MM.1S (cell line): ENCODE measurements around the gene NXN.

Experiments
- EZH2 ChIP-seq: fragments of 300-600 bp; sonication (generic); optimal IDR thresholded peaks from 2 replicates; pipeline ENCODE3; 2017; ENCODE audit warnings: low read depth, mild to moderate bottlenecking, antibody characterized with exemption, low read length, mixed read lengths
- EZH2phosphoT487 ChIP-seq: fragments of 300-600 bp; sonication (generic); IDR thresholded peaks from 2 replicates; pipeline ENCODE4 v1.6.1; 2018; ENCODE audit warnings: antibody characterized with exemption, low read length
- TF ChIP-seq, protein P1 (sequence below): fragments of 300-600 bp; sonication (generic); IDR thresholded peaks from 2 replicates; pipeline ENCODE4 v1.5.1; 2016; ENCODE audit warnings: antibody characterized with exemption, low read length, mixed read lengths

DNA sequence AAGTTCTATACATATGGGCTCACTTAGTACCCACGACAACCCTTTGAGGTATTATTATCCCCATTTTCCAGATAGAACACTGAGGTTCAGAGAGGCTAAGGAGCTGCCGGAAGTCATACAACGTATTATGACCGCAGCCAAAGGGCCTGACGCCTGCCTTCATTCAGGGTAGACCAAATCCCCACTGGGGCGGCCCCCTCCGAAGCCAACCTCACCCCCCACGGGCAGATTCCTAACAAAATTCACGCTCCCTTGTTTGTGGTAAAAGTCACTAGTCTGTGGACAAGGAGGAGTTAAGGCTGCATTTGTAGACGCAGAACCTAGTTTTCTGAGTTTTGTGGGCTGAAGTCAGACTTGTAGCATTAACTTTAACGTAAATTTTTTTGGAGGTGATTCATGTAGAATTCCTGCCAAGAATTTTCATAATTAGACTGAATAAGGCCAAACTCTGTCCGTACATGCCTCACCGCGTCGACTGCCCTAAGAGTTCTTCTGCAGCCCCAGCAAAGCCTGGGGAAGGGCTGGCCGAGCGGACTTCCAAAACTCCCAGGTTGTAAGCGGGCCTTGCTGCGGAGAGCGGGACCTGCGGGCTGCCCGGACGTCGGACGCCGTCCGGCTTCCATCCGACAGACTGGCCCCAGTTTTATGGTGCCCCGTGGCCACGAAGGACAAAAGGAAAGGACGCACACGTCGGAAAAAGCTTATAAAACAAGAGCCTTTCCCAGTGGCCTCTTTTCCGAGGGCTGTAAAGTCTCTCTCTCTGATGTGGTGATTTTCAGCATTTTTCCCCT lies 75.7 kb downstream of the NXN start:
- TF ChIP-seq, protein P1, sequence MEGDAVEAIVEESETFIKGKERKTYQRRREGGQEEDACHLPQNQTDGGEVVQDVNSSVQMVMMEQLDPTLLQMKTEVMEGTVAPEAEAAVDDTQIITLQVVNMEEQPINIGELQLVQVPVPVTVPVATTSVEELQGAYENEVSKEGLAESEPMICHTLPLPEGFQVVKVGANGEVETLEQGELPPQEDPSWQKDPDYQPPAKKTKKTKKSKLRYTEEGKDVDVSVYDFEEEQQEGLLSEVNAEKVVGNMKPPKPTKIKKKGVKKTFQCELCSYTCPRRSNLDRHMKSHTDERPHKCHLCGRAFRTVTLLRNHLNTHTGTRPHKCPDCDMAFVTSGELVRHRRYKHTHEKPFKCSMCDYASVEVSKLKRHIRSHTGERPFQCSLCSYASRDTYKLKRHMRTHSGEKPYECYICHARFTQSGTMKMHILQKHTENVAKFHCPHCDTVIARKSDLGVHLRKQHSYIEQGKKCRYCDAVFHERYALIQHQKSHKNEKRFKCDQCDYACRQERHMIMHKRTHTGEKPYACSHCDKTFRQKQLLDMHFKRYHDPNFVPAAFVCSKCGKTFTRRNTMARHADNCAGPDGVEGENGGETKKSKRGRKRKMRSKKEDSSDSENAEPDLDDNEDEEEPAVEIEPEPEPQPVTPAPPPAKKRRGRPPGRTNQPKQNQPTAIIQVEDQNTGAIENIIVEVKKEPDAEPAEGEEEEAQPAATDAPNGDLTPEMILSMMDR = no peak
- TF ChIP-seq EZH2 = no peak
- no peak for TF ChIP-seq EZH2phosphoT487
